HEK293T (cell line): ENCODE data around the gene ZFP57.

Source experiments
- CTCF ChIA-PET: fragments of 350-600 bp; formaldehyde crosslinking; extraction: SDS; loops from one replicate; lab custom pipeline; 2021; ENCODE audit warnings: antibody characterized with exemption, inconsistent platforms; lab: Yijun Ruan, JAX
- POLR2A ChIA-PET: fragments of 350-600 bp; formaldehyde crosslinking; extraction: SDS; loops from one replicate; lab custom pipeline; 2020; ENCODE audit warnings: antibody characterized with exemption, inconsistent platforms; lab: Yijun Ruan, JAX
- DNase-seq: peaks from one replicate; pipeline ENCODE4 v3.0.0; 2012; ENCODE audit warnings: mixed read lengths; ENCODE audit errors: extremely low spot score
- ARNT ChIP-seq: fragments of 450-650 bp; IDR thresholded peaks from 2 replicates; pipeline ENCODE4 v1.6.1; 2017; ENCODE audit warnings: mild to moderate bottlenecking
- BHLHE40 ChIP-seq: fragments of 450-650 bp; IDR thresholded peaks from 2 replicates; pipeline ENCODE4 v1.6.1; 2016; ENCODE audit warnings: mild to moderate bottlenecking, moderate library complexity, borderline replicate concordance
- CTBP1 ChIP-seq: fragments of 450-650 bp; IDR thresholded peaks from 2 replicates; pipeline ENCODE4 v1.6.1; 2016; ENCODE audit warnings: borderline replicate concordance
- ELF4 ChIP-seq: fragments of 450-650 bp; IDR thresholded peaks from 2 replicates; pipeline ENCODE4 v1.6.1; 2017; ENCODE audit warnings: antibody characterized with exemption
- FOXA1 ChIP-seq: fragments of 450-650 bp; IDR thresholded peaks from 2 replicates; pipeline ENCODE4 v1.6.1; 2016; ENCODE audit warnings: mild to moderate bottlenecking
- FOXK2 ChIP-seq: fragments of 450-650 bp; IDR thresholded peaks from 2 replicates; pipeline ENCODE4 v1.6.1; 2016; ENCODE audit warnings: mild to moderate bottlenecking
- FOXM1 ChIP-seq: fragments of 450-650 bp; IDR thresholded peaks from 2 replicates; pipeline ENCODE4 v1.6.1; 2017; ENCODE audit warnings: mild to moderate bottlenecking, borderline replicate concordance
- HDGF ChIP-seq: fragments of 450-650 bp; IDR thresholded peaks from 2 replicates; pipeline ENCODE4 v1.6.1; 2017; ENCODE audit warnings: antibody characterized with exemption, borderline replicate concordance
- L3MBTL2 ChIP-seq: fragments of 450-650 bp; conservative IDR thresholded peaks from 2 replicates; pipeline ENCODE4 v1.6.1; 2016; ENCODE audit warnings: mild to moderate bottlenecking
- LEF1 ChIP-seq: fragments of 450-650 bp; IDR thresholded peaks from 2 replicates; pipeline ENCODE4 v1.6.1; 2017; ENCODE audit warnings: mild to moderate bottlenecking, borderline replicate concordance
- NFRKB ChIP-seq: fragments of 450-650 bp; IDR thresholded peaks from 2 replicates; pipeline ENCODE4 v1.6.1; 2016; ENCODE audit warnings: mild to moderate bottlenecking, moderate library complexity
- PKNOX1 ChIP-seq: fragments of 450-650 bp; IDR thresholded peaks from 2 replicates; pipeline ENCODE4 v1.6.1; 2016
- SP1 ChIP-seq: fragments of 450-650 bp; IDR thresholded peaks from 2 replicates; pipeline ENCODE4 v1.6.1; 2017
- SUZ12 ChIP-seq: fragments of 450-650 bp; IDR thresholded peaks from 2 replicates; pipeline ENCODE4 v1.6.1; 2016; ENCODE audit warnings: mild to moderate bottlenecking
- TARDBP ChIP-seq: fragments of 450-650 bp; IDR thresholded peaks from 2 replicates; pipeline ENCODE4 v1.6.1; 2016
- ZNF384 ChIP-seq: fragments of 450-650 bp; IDR thresholded peaks from 2 replicates; pipeline ENCODE4 v1.6.1; 2016

Gene ZFP57

GRCh38 chr6:29637247-29637646 lies 43.7 kb downstream of the ZFP57 start:
- no peak for TF ChIP-seq SUZ12
- no peak for TF ChIP-seq CTBP1
- no peak for TF ChIP-seq PKNOX1
- TF ChIP-seq HDGF, result no peak
- TF ChIP-seq BHLHE40, result no peak
- no peak for TF ChIP-seq NFRKB
- no peak for TF ChIP-seq LEF1
- TF ChIP-seq L3MBTL2, result no peak
- no peak for TF ChIP-seq SP1
- TF ChIP-seq ARNT, result no peak
- no peak for TF ChIP-seq ELF4
- TF ChIP-seq FOXK2, result no peak
- POLR2A ChIA-PET, result interaction anchor here (1.0 kb wide), 1 partner anchor 13 kb away, joined by 3 read pairs; no protein-coding TSS in a partner anchor
- no peak for DNase-seq
- CTCF ChIA-PET, result no interaction called here

- ChIA-PET CTCF (interaction anchor here (0.8 to 2.2 kb wide), 4 partner anchors 14 to 20 kb away, joined by 3 to 15 read pairs (median 10); no protein-coding TSS in a partner anchor), POLR2A (interaction anchor here (1.0 to 2.3 kb wide), 7 partner anchors 8 to 428 kb away, joined by 3 to 17 read pairs (median 8); partner anchors contain the start of gene POLR1H)
- no peak for DNase-seq
- TF ChIP-seq TARDBP (no peak), PKNOX1 (no peak), HDGF (no peak)
Observed at GRCh38 chr6:29633534-29633905, 47.4 kb downstream of the ZFP57 start.

- CTCF ChIA-PET, result interaction anchor here (0.8 to 2.2 kb wide), 4 partner anchors 15 to 21 kb away, joined by 3 to 15 read pairs (median 10); no protein-coding TSS in a partner anchor
- TF ChIP-seq LEF1 (no peak), FOXA1 (no peak), NFRKB (no peak), FOXK2 (no peak)
- peak; percentile 80 for DNase-seq
- POLR2A ChIA-PET, result interaction anchor here (0.6 to 2.3 kb wide), 8 partner anchors 8 to 434 kb away, joined by 3 to 17 read pairs (median 6); partner anchors contain the start of genes POLR1H and PPP1R11
Observed at GRCh38 chr6:29632789-29633533, 48.0 kb downstream of the ZFP57 start, which contains the start of gene GABBR1. TSS of gene GABBR1 (minus strand) at chr6:29633183. CDS start at chr6:29632385, 798 bp downstream.

- ChIA-PET CTCF (interaction anchor here (2.0 to 2.2 kb wide), 2 partner anchors 16 to 22 kb away, joined by 9 to 11 read pairs; no protein-coding TSS in a partner anchor), POLR2A (interaction anchor here (0.6 to 2.3 kb wide), 7 partner anchors 7 to 435 kb away, joined by 3 to 17 read pairs (median 8); partner anchors contain the start of gene PPP1R11)
- no peak for TF ChIP-seq BHLHE40
- no peak for TF ChIP-seq PKNOX1
- TF ChIP-seq L3MBTL2, result no peak
- TF ChIP-seq HDGF, result no peak
- TF ChIP-seq CTBP1, result no peak
- no peak for TF ChIP-seq ARNT
- no peak for TF ChIP-seq ZNF384
- TF ChIP-seq FOXM1, result no peak
- TF ChIP-seq SUZ12, result no peak
- TF ChIP-seq TARDBP, result no peak
- no peak for TF ChIP-seq FOXK2
- TF ChIP-seq ELF4, result no peak
- no peak for TF ChIP-seq FOXA1
- DNase-seq, result no peak
Observed at GRCh38 chr6:29631860-29632731, 48.9 kb downstream of the ZFP57 start.

GRCh38 chr6:29631209-29631810 lies 49.6 kb downstream of the ZFP57 start:
- ChIA-PET CTCF (no interaction called here), POLR2A (interaction anchor here (1.4 kb wide), 1 partner anchor 22 kb away, joined by 3 read pairs; no protein-coding TSS in a partner anchor)
- no peak for DNase-seq
- no peak for TF ChIP-seq TARDBP
- no peak for TF ChIP-seq HDGF
- no peak for TF ChIP-seq CTBP1
- TF ChIP-seq BHLHE40, result no peak
- TF ChIP-seq ELF4, result no peak
- TF ChIP-seq FOXA1, result no peak
- TF ChIP-seq NFRKB, result no peak
- TF ChIP-seq SP1, result no peak
